PC-3 (cell line): Measurements from ENCODE around the gene TMEM150A.

Source experiments
- CTCF ChIP-seq: fragments of 300-600 bp; sonication (generic); conservative IDR thresholded peaks from 2 replicates; pipeline ENCODE4 v1.5.1; 2017; ENCODE audit warnings: antibody characterized with exemption, low read depth, mild to moderate bottlenecking, low read length
- EZH2phosphoT487 ChIP-seq: fragments of 300-600 bp; sonication (generic); IDR thresholded peaks from 2 replicates; pipeline ENCODE4 v1.6.1; 2018; ENCODE audit warnings: mild to moderate bottlenecking, antibody characterized with exemption, low read length, borderline replicate concordance

DNA sequence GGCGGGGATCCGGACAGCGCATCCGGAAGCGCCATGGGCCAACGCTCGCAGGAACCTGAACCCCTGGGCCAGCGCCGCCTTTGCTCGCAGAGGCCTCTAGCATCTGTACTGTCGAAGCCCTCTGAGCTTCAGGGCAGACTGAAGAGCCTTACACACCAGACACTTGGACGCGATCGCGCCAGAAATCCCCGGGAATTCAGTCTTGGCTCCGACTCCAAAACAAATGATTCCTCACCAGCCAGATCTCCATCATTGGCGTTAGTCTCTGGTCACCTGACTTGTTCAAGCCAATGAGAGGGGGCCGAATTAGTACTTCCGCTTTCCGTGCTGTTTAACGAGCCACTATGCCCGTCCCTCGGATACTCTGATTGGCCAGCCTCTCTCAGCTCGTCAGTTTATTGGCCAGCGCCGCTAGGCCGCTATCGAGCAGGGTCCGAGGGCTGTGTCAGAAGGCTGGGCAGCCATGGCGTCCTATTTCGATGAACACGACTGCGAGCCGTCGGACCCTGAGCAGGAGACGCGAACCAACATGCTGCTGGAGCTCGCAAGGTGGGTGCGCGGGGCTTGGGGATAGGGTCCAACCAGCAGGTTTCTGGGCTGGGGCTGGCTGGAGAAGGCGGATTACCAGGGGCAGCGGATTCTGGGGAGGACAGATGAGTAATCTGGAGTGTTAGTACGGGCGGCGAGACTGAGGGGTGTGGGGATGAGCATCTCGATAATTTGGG is 7.0 kb downstream of the TMEM150A start, which contains the start of gene RNF181:
- TF ChIP-seq CTCF = no peak
- TF ChIP-seq EZH2phosphoT487 = no peak
